ENCODE data around the gene FAM50A. TPM values are rescaled to one million over a fixed set of nuclear protein-coding genes. Genes with fewer than 3 reads are reported as not detected.

FAM50A gene
- total RNA-seq, 1 experiment from 2014 or later: 82.1 TPM

GRCh38 chrX:154462396-154462795 lies 18.5 kb downstream of the FAM50A start:
- no peaks in the 10 kb centered on the region for H3K36me3 ChIP-seq (ENCODE audit: low read depth)
- POLR2A ChIA-PET (ENCODE audit: unreplicated experiment): no interaction called here
- no TSS peak for BruUV-seq (replicated peaks)

GRCh38 chrX:154463611-154464220 lies 19.8 kb downstream of the FAM50A start:
- H3K27ac ChIP-seq: no peak overlapping the region
- intact Hi-C loops (cut with micrococcal nuclease; ENCODE audit: unreplicated experiment): no loop called here
- no peaks in the 10 kb centered on the region for H3K27me3 ChIP-seq (ENCODE audit: insufficient read depth, low read depth)
- no peak overlapping the region for H2AFZ ChIP-seq
- H3K9me3 ChIP-seq (ENCODE audit: insufficient read depth, low read depth): no peaks in the 10 kb centered on the region
- no TSS peak for BruUV-seq (replicated peaks)
- peaks cover 5% of the 10 kb centered on the region for H3K4me1 ChIP-seq (replicated peaks; ENCODE audit: insufficient read depth)
- TF ChIP-seq EZH2 (IDR thresholded peaks at IDR 0.05; ENCODE audit: low read depth) (no peak), CTCF (conservative IDR thresholded peaks at IDR 0.05) (no peak)
- no peak overlapping the region for H3K4me2 ChIP-seq
- peaks cover 6% of the 10 kb centered on the region; the same call in 1 of the 2 replicates for H3K79me2 ChIP-seq (ENCODE audit: low read depth)
- no peaks in the 10 kb centered on the region for H4K20me1 ChIP-seq (ENCODE audit: insufficient read depth)
- no peak overlapping the region for H3K4me3 ChIP-seq
- ChIA-PET POLR2A (ENCODE audit: unreplicated experiment) (no interaction called here), CTCF (no interaction called here)
- H3F3A ChIP-seq (ENCODE audit: insufficient read depth, low read depth): no peaks in the 10 kb centered on the region
- no peak for DNase-seq
- no peaks in the 10 kb centered on the region for H3K36me3 ChIP-seq (ENCODE audit: low read depth)
- no peaks in the 10 kb centered on the region for H3K9me2 ChIP-seq (ENCODE audit: insufficient read depth)

More at GRCh38 chrX:154462396-154462795, 18.5 kb downstream of the FAM50A start:
- Histone ChIP-seq H4K20me1 (ENCODE audit: insufficient read depth) (no peaks in the 10 kb centered on the region), H3K79me2 (ENCODE audit: low read depth) (peaks cover 6% of the 10 kb centered on the region; the same call in 1 of the 2 replicates), H3K4me1 (replicated peaks; ENCODE audit: insufficient read depth) (peaks cover 5% of the 10 kb centered on the region), H3K9me2 (ENCODE audit: insufficient read depth) (no peaks in the 10 kb centered on the region), H3F3A (ENCODE audit: insufficient read depth, low read depth) (peaks cover 2% of the 10 kb centered on the region; the same call in 1 of the 2 replicates), H3K27me3 (ENCODE audit: insufficient read depth, low read depth) (no peaks in the 10 kb centered on the region), H3K9me3 (ENCODE audit: insufficient read depth, low read depth) (no peaks in the 10 kb centered on the region), H3K27ac (no peak overlapping the region), H3K4me3 (no peak overlapping the region), H3K4me2 (no peak overlapping the region), H2AFZ (no peak overlapping the region)
- CTCF ChIA-PET: no interaction called here
- DNase-seq: no peak
- intact Hi-C loops (cut with micrococcal nuclease; ENCODE audit: unreplicated experiment): no loop called here
- TF ChIP-seq CTCF (conservative IDR thresholded peaks at IDR 0.05): no peak
- no peak for TF ChIP-seq EZH2 (IDR thresholded peaks at IDR 0.05; ENCODE audit: low read depth)

GRCh38 chrX:154464806-154465365 lies 20.9 kb downstream of the FAM50A start:
- H3K4me1 ChIP-seq (replicated peaks; ENCODE audit: insufficient read depth): no peaks in the 10 kb centered on the region
- intact Hi-C loops (cut with micrococcal nuclease; ENCODE audit: unreplicated experiment): no loop called here
- H3K4me2 ChIP-seq: no peak overlapping the region
- H3K9me2 ChIP-seq (ENCODE audit: insufficient read depth): no peaks in the 10 kb centered on the region
- DNase-seq: no peak
- no peaks in the 10 kb centered on the region for H3K9me3 ChIP-seq (ENCODE audit: insufficient read depth, low read depth)
- no peak overlapping the region for H2AFZ ChIP-seq
- H3K79me2 ChIP-seq (ENCODE audit: low read depth): no peaks in the 10 kb centered on the region
- CTCF ChIA-PET: no interaction called here
- BruUV-seq (replicated peaks): no TSS peak
- H3K27me3 ChIP-seq (ENCODE audit: insufficient read depth, low read depth): no peaks in the 10 kb centered on the region
- no peak overlapping the region for H3K4me3 ChIP-seq
- no peaks in the 10 kb centered on the region for H4K20me1 ChIP-seq (ENCODE audit: insufficient read depth)
- no peaks in the 10 kb centered on the region for H3F3A ChIP-seq (ENCODE audit: insufficient read depth, low read depth)
- no peaks in the 10 kb centered on the region for H3K36me3 ChIP-seq (ENCODE audit: low read depth)
- TF ChIP-seq EZH2 (IDR thresholded peaks at IDR 0.05; ENCODE audit: low read depth): no peak
- TF ChIP-seq CTCF (conservative IDR thresholded peaks at IDR 0.05): no peak
- POLR2A ChIA-PET (ENCODE audit: unreplicated experiment): no interaction called here
- H3K27ac ChIP-seq: no peak overlapping the region
